Activated CD4-positive, alpha-beta T cell treated with anti-CD3 and anti-CD28 coated beads, Interleukin-2, Interleukin-4, amounts not matched to agents 100 ng/mL and 50 ng/mL, durations not matched to agents 16 hours and 8 hours (primary cell): Measurements from ENCODE around the gene TNRC6B.
"Not testable (repeated sequence)": the region's sequence is repeated elsewhere in the genome, so short reads cannot be mapped to it uniquely, and the experiment has no call there.

Experiments
- DNase-seq: peaks from one replicate; pipeline ENCODE4 v3.0.0-alpha.2; 2020; ENCODE audit warnings: low spot score

Gene TNRC6B

DNA sequence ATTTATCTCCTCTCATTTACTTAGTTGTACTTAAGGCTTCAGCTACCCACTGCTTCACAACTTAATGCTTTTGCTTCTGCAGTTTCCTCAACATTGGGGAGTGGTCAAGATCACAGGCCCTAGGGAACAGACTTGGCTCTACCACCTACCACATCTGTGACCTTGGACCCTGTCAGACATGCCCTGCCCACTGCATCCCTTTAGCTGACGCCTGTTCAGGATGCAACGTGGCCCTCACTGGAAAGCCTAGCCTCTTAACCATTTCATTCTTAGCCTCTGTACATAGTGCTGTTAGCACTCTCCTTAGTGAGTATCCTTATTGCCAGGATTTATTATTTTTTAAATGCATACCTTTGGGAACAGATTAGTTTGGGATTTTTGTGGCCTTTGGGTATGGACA lies 34.4 kb downstream of the TNRC6B start:
- no peak for DNase-seq

- DNase-seq, result no peak
Measured at GRCh38 chr22:40213478-40213877, 35.8 kb downstream of the TNRC6B start.

DNA sequence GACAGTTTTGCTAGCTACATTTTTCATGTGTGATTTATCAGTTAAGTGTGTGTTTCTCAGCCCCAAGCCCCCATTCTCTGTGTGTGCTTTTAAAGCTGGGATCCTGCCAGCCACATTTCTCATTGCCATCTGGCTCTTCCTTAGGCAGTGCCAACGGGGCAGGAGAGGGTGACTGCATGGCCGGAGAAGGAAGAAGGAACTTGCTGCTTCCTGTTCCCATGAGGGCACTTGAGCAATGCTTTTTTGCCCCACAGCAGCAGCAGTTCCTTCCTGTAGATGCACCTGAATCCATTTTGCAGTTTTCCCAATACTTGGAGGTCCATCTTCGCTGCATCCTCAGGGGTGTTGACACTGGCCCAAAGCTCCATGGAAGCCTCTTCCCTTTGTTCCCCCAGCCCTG lies 37.5 kb downstream of the TNRC6B start:
- DNase-seq, result no peak

DNA sequence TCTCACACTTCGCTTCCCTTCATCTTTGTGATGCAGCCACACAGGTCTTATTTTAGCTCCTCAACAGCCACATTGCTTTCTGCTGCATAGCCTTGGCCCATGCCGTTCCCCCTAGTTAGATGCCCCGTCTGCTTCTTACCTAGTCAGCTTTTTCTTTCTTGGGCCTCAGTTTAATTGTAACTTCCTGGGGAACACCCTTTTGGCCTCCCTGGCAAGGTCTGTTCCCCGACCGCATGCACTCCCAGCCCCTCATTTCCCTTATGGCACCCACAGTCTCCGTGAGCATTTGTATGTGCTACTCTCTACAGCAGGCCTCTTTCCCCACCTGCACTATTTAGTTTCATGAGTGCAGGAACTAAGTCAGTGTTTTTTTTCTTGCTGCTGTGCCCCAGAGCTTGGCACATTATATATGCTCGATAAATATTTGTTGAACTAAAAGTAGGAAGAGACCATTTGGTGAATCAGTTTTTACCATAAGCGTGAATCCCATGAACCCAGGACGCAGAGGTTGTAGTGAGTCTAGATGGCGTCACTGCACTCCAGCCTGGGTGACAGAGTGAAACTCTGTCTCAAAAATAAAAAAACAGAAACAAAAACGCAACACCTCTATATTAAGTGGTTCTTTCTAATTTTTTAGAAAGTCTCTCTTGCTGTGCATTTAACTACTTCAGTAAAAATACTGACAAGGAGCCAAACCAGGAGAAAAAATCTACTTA lies 38.5 kb downstream of the TNRC6B start:
- DNase-seq, result no peak

DNA sequence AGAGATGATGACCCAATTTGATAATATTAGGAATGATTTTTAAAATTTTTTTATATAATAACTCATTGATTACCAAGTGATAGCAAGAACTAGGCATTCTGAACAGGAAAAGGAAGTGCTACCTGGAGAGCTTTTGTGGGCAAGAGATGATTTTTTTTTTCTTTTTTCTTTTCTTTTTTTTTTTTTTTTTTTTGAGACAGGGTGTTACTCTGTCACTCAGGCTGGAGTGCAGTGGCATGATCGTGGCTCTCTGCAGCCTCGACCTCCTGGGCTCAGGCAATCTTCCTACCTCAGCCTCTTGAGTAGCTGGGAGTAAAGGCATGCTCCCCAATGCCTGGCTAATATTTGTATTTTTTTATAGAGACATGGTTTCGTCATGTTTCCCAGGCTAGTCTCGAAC lies 40.4 kb downstream of the TNRC6B start:
- no peak for DNase-seq

GRCh38 chr22:40218723-40219294 lies 41.1 kb downstream of the TNRC6B start:
- no peak for DNase-seq

GRCh38 chr22:40220316-40221054 lies 42.8 kb downstream of the TNRC6B start:
- DNase-seq, result no peak

GRCh38 chr22:40221055-40221414 lies 43.3 kb downstream of the TNRC6B start:
- DNase-seq, result no peak

GRCh38 chr22:40222979-40223378 lies 45.3 kb downstream of the TNRC6B start:
- not testable (repeated sequence) for DNase-seq

DNA sequence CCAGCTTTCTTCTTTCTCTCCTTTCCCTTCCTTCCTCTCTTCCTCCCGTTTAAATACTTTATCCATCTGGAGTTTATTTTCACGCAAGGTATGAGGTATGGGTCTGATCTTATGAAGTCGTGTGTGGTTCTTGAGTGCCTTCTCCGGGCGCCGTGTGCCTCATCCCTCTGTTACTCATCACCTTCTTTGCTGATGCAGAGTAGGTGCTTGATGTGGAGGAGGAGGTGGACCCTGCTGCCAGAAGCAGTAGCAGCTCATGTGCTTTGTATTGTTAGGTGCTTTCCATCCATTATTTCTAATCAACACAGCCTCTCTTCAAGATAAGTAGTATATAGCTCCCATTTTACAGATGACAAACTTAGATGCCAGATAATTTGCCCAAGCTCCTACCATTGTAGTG lies 47.0 kb downstream of the TNRC6B start:
- DNase-seq, result no peak

- no peak for DNase-seq
Measured at GRCh38 chr22:40226620-40227019, 48.9 kb downstream of the TNRC6B start.

GRCh38 chr22:40231618-40232313 lies 54.0 kb downstream of the TNRC6B start:
- no peak for DNase-seq

- no peak for DNase-seq
Measured at GRCh38 chr22:40232624-40233023, 54.9 kb downstream of the TNRC6B start.

DNA sequence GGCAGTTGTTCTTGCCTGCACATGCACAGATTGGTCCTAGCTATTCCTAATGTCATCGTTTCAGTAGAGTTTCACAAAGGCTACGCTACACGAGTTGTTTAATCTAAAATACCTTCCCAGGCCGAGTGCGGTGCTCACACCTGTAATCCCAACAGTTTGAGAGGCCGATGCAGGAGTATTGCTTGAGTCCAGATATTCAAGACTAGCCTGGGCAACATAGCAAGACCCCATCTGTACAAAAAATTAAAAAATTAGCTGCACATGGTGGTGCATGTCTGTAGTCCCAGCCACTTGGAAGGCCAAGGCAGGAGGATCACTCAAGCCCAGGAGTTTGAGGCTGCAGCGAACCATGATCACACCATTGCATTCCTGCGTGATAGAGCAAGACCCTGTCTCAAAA lies 56.2 kb downstream of the TNRC6B start:
- no peak for DNase-seq

DNA sequence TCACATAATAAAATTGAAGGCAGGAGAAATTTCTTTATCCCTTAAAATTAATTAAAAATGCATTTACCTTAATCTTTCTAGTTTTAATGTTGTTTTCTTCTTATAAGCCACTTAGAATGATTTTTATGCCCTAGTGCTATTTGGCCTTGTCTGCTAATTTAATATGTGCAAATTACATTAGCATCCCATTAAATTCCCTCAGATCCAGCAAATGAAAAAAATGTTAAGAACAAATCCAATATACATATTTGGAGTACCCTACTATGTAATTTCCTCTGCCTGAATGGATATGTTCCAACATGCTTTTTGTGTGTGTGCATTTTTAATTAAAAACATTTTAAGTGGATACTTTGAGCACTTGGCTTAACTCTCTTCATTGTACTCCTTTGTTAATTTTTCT lies 56.9 kb downstream of the TNRC6B start:
- DNase-seq, result no peak

DNA sequence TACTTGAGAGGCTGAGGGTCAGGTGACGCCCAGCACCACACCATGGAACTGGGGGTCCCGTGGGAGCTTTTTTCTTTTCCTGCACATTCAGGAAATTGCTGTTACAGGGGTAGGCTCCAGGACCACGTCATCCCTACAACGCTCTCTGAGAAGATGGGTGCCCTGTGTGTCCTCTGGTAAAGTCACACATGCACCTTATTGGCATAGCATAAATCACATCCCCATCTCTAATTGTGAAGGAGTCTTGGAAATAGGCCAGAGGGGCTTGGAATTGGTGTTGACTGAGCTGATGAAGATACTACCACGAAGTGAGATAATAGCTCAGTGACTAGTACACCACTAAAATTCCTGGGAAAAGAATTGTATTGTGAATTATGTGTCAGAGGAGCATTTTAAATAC lies 57.6 kb downstream of the TNRC6B start:
- no peak for DNase-seq

DNA sequence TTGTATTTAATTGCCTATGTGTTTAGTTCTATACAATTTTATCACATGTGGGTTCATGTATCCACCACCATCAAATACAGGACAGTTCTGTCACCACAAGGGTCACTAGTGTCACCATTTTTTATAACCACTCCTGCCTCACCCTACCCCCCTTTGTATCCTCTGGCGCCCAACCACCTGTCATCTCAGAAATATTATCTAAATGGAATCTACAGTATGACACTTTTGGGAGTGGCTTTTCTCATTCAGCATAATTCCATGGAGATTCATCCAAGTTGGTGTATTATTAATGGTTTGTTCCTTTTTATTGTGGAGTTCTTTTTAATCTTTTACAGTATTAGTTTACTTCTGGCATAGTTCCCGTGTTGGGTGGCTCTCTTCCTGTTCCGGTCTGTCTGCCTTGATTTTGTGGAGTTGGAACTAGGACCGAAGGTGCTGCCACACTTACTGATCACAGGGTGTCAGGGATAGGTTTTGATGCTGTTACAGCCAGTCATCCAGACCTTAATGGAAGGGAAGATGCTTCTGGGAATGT lies 58.5 kb downstream of the TNRC6B start:
- DNase-seq, result no peak

DNA sequence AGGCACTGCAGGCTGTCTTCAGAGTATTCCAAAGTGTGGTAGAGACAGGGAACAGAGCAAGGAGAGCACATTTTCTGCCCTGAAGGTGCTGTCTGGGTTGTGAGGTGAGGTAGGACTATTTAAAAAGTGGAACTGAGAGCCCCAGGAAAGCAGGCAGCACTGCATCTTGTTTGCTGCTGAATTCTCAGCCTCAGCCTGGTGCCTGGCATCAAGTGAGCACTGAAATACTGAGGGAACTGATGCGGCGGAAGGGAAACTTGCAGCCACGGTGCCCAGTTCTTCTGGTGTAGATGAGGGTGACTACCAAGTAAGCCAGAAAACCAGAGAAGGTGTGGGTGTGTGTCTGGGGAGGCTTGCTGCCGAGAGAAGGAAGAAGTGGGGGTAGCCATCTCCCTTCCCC lies 59.5 kb downstream of the TNRC6B start:
- no peak for DNase-seq

DNA sequence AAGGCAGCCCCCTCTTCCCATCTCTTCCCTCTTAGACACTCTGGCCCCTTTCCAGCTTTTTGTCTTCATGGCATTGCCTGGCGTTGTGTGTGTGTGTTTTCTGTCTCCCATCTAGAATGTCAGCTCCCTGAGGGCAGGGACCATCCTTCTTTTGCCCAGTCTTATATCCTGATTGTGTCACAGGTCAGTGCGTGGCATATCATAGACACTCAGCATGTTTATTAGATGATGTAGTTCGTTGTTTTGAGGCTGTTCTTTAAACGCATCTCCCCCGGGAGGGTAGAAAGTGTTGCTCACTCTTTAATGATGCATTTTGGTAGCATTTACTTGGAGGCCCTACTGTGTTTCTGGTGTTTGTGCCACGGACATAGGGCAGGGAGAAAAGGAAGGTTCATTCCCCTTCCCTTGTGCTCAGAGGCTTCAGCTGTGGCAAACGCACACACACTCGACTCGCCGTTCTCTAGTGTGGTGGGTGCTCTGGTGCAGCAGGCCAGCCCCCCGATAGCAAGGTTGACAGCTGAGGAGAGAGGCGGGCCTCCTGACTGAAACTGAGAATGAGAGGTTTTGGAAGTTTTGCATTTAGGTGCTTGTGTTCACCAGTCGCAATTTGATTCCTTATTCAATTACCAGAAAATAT lies 60.2 kb downstream of the TNRC6B start:
- DNase-seq, result no peak

DNA sequence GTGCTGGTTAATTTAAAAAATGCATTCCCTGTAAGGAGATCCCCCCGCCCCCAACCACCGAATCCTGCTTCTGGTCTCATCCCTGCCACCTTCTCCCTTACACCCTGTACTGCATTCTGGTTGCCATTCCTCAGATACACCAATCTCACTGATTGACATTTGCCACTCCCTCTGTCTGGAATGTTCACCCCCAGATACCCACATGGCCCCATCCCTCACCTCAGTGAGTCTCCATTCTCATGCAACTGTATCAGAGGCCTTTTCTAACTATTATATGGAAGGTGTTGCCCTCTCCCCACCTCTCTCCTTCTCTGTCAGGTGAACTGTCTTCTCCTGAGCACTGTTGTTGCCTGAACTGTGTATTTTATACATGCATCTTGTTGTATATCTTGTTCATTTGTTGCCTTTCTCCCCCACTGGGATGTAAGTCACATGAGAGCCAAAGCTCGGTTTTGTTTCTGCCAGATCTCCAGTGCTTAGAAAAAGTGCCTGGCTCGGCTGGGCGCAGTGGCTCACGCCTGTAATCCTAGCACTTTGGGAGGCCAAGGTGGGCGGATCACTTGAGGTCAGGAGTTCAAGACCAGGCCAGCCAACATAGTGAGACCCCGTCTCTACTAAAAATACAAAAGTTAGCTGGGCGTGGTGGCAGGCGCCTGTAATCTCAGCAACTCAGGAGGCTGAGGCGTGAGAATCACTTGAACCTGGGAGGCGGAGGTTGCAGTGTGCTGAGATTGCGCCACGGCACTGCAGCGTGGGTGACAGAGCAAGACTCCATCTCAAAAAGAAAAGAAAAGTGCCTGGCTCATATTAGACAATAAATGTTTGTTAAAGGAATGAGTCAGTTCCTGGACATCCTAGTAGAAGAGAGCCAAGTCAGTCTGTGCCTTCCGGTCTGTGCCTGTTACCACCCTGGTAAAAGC lies 61.0 kb downstream of the TNRC6B start:
- peak; percentile 55 for DNase-seq

DNA sequence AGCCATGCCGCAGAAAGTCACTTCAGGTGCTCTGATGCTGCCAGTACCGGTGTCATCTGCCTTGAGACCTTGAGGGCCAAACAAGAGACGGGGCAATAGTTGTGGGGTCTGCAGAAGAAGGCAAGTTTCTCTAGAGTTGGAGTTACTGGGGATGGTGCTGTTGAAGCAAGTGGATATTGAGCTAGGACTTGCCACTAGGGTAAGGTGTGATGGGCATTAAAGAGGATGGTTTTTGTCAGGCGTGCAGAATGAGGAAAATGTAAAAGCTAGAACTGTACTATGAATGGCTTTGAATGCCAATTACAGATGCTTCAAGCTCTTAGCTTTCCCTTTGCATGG lies 61.6 kb downstream of the TNRC6B start:
- no peak for DNase-seq
